Activated naive CD8-positive, alpha-beta T cell (primary cell): ENCODE measurements around the gene CARD19.
"Not testable (repeated sequence)": the region's sequence is repeated elsewhere in the genome, so short reads cannot be mapped to it uniquely, and the experiment has no call there.

Source experiments
- H3K27ac Mint-ChIP-seq: one replicate; pipeline ENCODE4 v1.8.0; 2021; ENCODE audit warnings: mixed read lengths
- H3K27me3 Mint-ChIP-seq: one replicate; pipeline ENCODE4 v1.8.0; 2021; ENCODE audit warnings: mixed read lengths
- H3K36me3 Mint-ChIP-seq: one replicate; pipeline ENCODE4 v1.8.0; 2021; ENCODE audit warnings: mixed read lengths
- H3K4me1 Mint-ChIP-seq: one replicate; pipeline ENCODE4 v1.8.0; 2021; ENCODE audit warnings: low read depth, mixed read lengths
- H3K4me3 Mint-ChIP-seq: one replicate; pipeline ENCODE4 v1.8.0; 2021; ENCODE audit warnings: mild to moderate bottlenecking, mixed read lengths
- H3K9me3 Mint-ChIP-seq: one replicate; pipeline ENCODE4 v1.8.0; 2021; ENCODE audit warnings: low read depth, mixed read lengths

Gene CARD19

GRCh38 chr9:93100276-93100636 lies 4.2 kb downstream of the CARD19 start:
- H3K27me3 Mint-ChIP-seq, result no peaks in the 10 kb centered on the region

GRCh38 chr9:93101086-93101485 lies 5.1 kb downstream of the CARD19 start:
- not testable (repeated sequence) for H3K27me3 Mint-ChIP-seq, H3K27ac Mint-ChIP-seq, H3K4me3 Mint-ChIP-seq, H3K9me3 Mint-ChIP-seq
- Mint-ChIP-seq H3K36me3 (peaks cover 16% of the 10 kb centered on the region), H3K4me1 (peaks cover 65% of the 10 kb centered on the region)

More at GRCh38 chr9:93100276-93100636, 4.2 kb downstream of the CARD19 start:
- H3K9me3 Mint-ChIP-seq, result no peaks in the 10 kb centered on the region
- H3K36me3 Mint-ChIP-seq, result peaks cover 14% of the 10 kb centered on the region
- no peak overlapping the region for H3K4me3 Mint-ChIP-seq
- peak overlapping the region; percentile 59 for H3K27ac Mint-ChIP-seq
- peaks cover 56% of the 10 kb centered on the region for H3K4me1 Mint-ChIP-seq

GRCh38 chr9:93105620-93106019 lies 9.6 kb downstream of the CARD19 start:
- peak overlapping the region; percentile 68 for H3K27ac Mint-ChIP-seq

GRCh38 chr9:93107151-93107824 lies 11.3 kb downstream of the CARD19 start:
- Mint-ChIP-seq H3K9me3 (no peaks in the 10 kb centered on the region), H3K27ac (no peak overlapping the region), H3K4me3 (no peak overlapping the region), H3K4me1 (peaks cover 54% of the 10 kb centered on the region), H3K27me3 (no peaks in the 10 kb centered on the region), H3K36me3 (peaks cover 24% of the 10 kb centered on the region)

More at GRCh38 chr9:93105620-93106019, 9.6 kb downstream of the CARD19 start:
- Mint-ChIP-seq H3K36me3 (peaks cover 22% of the 10 kb centered on the region), H3K4me3 (peak overlapping the region; percentile 17), H3K9me3 (no peaks in the 10 kb centered on the region), H3K27me3 (no peaks in the 10 kb centered on the region), H3K4me1 (peaks cover 57% of the 10 kb centered on the region)

GRCh38 chr9:93107825-93108161 lies 11.8 kb downstream of the CARD19 start:
- H3K4me1 Mint-ChIP-seq, result peaks cover 49% of the 10 kb centered on the region
- no peak overlapping the region for H3K4me3 Mint-ChIP-seq
- H3K27ac Mint-ChIP-seq, result no peak overlapping the region
- H3K36me3 Mint-ChIP-seq, result peaks cover 24% of the 10 kb centered on the region
- no peaks in the 10 kb centered on the region for H3K9me3 Mint-ChIP-seq
- H3K27me3 Mint-ChIP-seq, result no peaks in the 10 kb centered on the region

- H3K4me1 Mint-ChIP-seq, result peaks cover 44% of the 10 kb centered on the region
- H3K9me3 Mint-ChIP-seq, result no peaks in the 10 kb centered on the region
- H3K4me3 Mint-ChIP-seq, result no peak overlapping the region
- H3K27ac Mint-ChIP-seq, result no peak overlapping the region
- H3K27me3 Mint-ChIP-seq, result no peaks in the 10 kb centered on the region
- H3K36me3 Mint-ChIP-seq, result peaks cover 21% of the 10 kb centered on the region
These were observed 12.4 kb downstream of the CARD19 start for GRCh38 chr9:93108291-93109041.

GRCh38 chr9:93110311-93110855 lies 14.4 kb downstream of the CARD19 start:
- Mint-ChIP-seq H3K27ac (no peak overlapping the region), H3K36me3 (peaks cover 10% of the 10 kb centered on the region), H3K4me1 (peaks cover 36% of the 10 kb centered on the region), H3K4me3 (no peak overlapping the region), H3K9me3 (no peaks in the 10 kb centered on the region), H3K27me3 (no peaks in the 10 kb centered on the region)

GRCh38 chr9:93111001-93111370 lies 15.0 kb downstream of the CARD19 start:
- Mint-ChIP-seq H3K9me3 (no peaks in the 10 kb centered on the region), H3K36me3 (peaks cover 8% of the 10 kb centered on the region), H3K27me3 (no peaks in the 10 kb centered on the region), H3K4me1 (peaks cover 30% of the 10 kb centered on the region), H3K27ac (no peak overlapping the region), H3K4me3 (no peak overlapping the region)

GRCh38 chr9:93111371-93112115 lies 15.5 kb downstream of the CARD19 start:
- Mint-ChIP-seq H3K36me3 (peaks cover 8% of the 10 kb centered on the region), H3K4me1 (peaks cover 26% of the 10 kb centered on the region), H3K9me3 (no peaks in the 10 kb centered on the region), H3K4me3 (no peak overlapping the region), H3K27ac (no peak overlapping the region), H3K27me3 (no peaks in the 10 kb centered on the region)

- Mint-ChIP-seq H3K27me3 (no peaks in the 10 kb centered on the region), H3K36me3 (peaks cover 8% of the 10 kb centered on the region), H3K27ac (no peak overlapping the region), H3K4me1 (peaks cover 21% of the 10 kb centered on the region), H3K9me3 (no peaks in the 10 kb centered on the region), H3K4me3 (no peak overlapping the region)
These were observed 16.3 kb downstream of the CARD19 start for GRCh38 chr9:93112116-93112863.

- no peaks in the 10 kb centered on the region for H3K9me3 Mint-ChIP-seq
- H3K27ac Mint-ChIP-seq, result no peak overlapping the region
- no peak overlapping the region for H3K4me3 Mint-ChIP-seq
- H3K36me3 Mint-ChIP-seq, result peaks cover 6% of the 10 kb centered on the region
- no peaks in the 10 kb centered on the region for H3K27me3 Mint-ChIP-seq
- H3K4me1 Mint-ChIP-seq, result peaks cover 16% of the 10 kb centered on the region
These were observed 16.9 kb downstream of the CARD19 start for GRCh38 chr9:93112864-93113389.

GRCh38 chr9:93114169-93114983 lies 18.4 kb downstream of the CARD19 start:
- no peaks in the 10 kb centered on the region for H3K27me3 Mint-ChIP-seq
- no peaks in the 10 kb centered on the region for H3K9me3 Mint-ChIP-seq
- H3K27ac Mint-ChIP-seq, result no peak overlapping the region
- no peak overlapping the region for H3K4me3 Mint-ChIP-seq
- peaks cover 2% of the 10 kb centered on the region for H3K36me3 Mint-ChIP-seq
- peaks cover 8% of the 10 kb centered on the region for H3K4me1 Mint-ChIP-seq

- Mint-ChIP-seq H3K27me3 (no peaks in the 10 kb centered on the region), H3K4me3 (no peak overlapping the region), H3K4me1 (peaks cover 14% of the 10 kb centered on the region), H3K27ac (no peak overlapping the region), H3K9me3 (no peaks in the 10 kb centered on the region), H3K36me3 (peaks cover 2% of the 10 kb centered on the region)
These were observed 18.9 kb downstream of the CARD19 start for GRCh38 chr9:93114984-93115335.
